Islet of Langerhans (tissue), 1 donor: ENCODE results near the gene FRMPD2.
A peak's percentile ranks its signal among the peaks of the same experiment; 100 is the strongest.
"Not testable (repeated sequence)": the region's sequence is repeated elsewhere in the genome, so short reads cannot be mapped to it uniquely, and the experiment has no call there.

ENCODE experiments used
- FAIRE-seq: peaks from one replicate; lab custom pipeline; 2011; peaks lifted over from hg19 to GRCh38; lab: Jason Lieb, UNC

FRMPD2 gene

GRCh38 chr10:48199580-48200377 lies 74.7 kb downstream of the FRMPD2 start:
- FAIRE-seq = no peak

GRCh38 chr10:48197236-48197899 lies 77.1 kb downstream of the FRMPD2 start:
- no peak for FAIRE-seq

GRCh38 chr10:48195803-48196202 lies 78.7 kb downstream of the FRMPD2 start:
- FAIRE-seq = no peak

GRCh38 chr10:48194830-48195229 lies 79.7 kb downstream of the FRMPD2 start:
- peak; percentile 85 for FAIRE-seq

- FAIRE-seq = no peak
Observed at GRCh38 chr10:48193556-48193955, 80.9 kb downstream of the FRMPD2 start.

GRCh38 chr10:48192881-48193450 lies 81.5 kb downstream of the FRMPD2 start:
- no peak for FAIRE-seq

- no peak for FAIRE-seq
Observed at GRCh38 chr10:48187713-48188485, 86.6 kb downstream of the FRMPD2 start.

GRCh38 chr10:48187126-48187525 lies 87.4 kb downstream of the FRMPD2 start:
- no peak for FAIRE-seq

- FAIRE-seq = not testable (repeated sequence)
Observed at GRCh38 chr10:48186264-48186804, 88.2 kb downstream of the FRMPD2 start.

GRCh38 chr10:48184224-48184623 lies 90.3 kb downstream of the FRMPD2 start:
- FAIRE-seq = no peak

- FAIRE-seq = not testable (repeated sequence)
Observed at GRCh38 chr10:48172715-48173114, 101.8 kb downstream of the FRMPD2 start.

GRCh38 chr10:48160670-48161069 lies 113.8 kb downstream of the FRMPD2 start:
- not testable (repeated sequence) for FAIRE-seq

GRCh38 chr10:48160163-48160562 lies 114.3 kb downstream of the FRMPD2 start:
- FAIRE-seq = not testable (repeated sequence)

- not testable (repeated sequence) for FAIRE-seq
Observed at GRCh38 chr10:48154211-48155140, 120.0 kb downstream of the FRMPD2 start.

- FAIRE-seq = not testable (repeated sequence)
Observed at GRCh38 chr10:48147643-48148042, 126.9 kb downstream of the FRMPD2 start.

- FAIRE-seq = not testable (repeated sequence)
Observed at GRCh38 chr10:48143721-48144642, 130.5 kb downstream of the FRMPD2 start.

GRCh38 chr10:48140949-48141348 lies 133.5 kb downstream of the FRMPD2 start:
- not testable (repeated sequence) for FAIRE-seq

- FAIRE-seq = not testable (repeated sequence)
Observed at GRCh38 chr10:48139953-48140850, 134.3 kb downstream of the FRMPD2 start.

- not testable (repeated sequence) for FAIRE-seq
Observed at GRCh38 chr10:48128954-48129353, 145.5 kb downstream of the FRMPD2 start.
